DND-41 (cell line): ENCODE measurements around the gene RANBP3L.

Source experiments
- ATAC-seq: fragments of 200-7000 bp; cut with Tn5 transposase; 3 replicates; pipeline ENCODE4 v1.9.1; 2021; ENCODE audit warnings: low read depth; ENCODE audit not compliant: insufficient read depth
- DNase-seq: peaks from one replicate; pipeline ENCODE4 v3.0.0-alpha.2; 2020
- H2AFZ ChIP-seq: 2 replicates; pipeline ENCODE4 v1.6.0; 2012; ENCODE audit warnings: low read depth, low read length
- H3K27ac ChIP-seq: 2 replicates; pipeline ENCODE4 v1.5.1; 2012; ENCODE audit warnings: low read length, inconsistent platforms
- H3K27me3 ChIP-seq: fragments of 200-600 bp; sonication (generic); 2 replicates; pipeline ENCODE4 v1.6.0; 2012; ENCODE audit warnings: low read length, mild to moderate bottlenecking, inconsistent platforms; ENCODE audit not compliant: insufficient read depth, poor library complexity
- H3K36me3 ChIP-seq: 2 replicates; pipeline ENCODE4 v1.5.1; 2012; ENCODE audit warnings: low read length, inconsistent platforms; ENCODE audit not compliant: insufficient read depth
- H3K4me1 ChIP-seq: 2 replicates; pipeline ENCODE4 v1.5.1; 2012; ENCODE audit warnings: mild to moderate bottlenecking, low read length; ENCODE audit not compliant: insufficient read depth
- H3K4me2 ChIP-seq: 2 replicates; pipeline ENCODE4 v1.6.0; 2012; ENCODE audit warnings: mild to moderate bottlenecking, moderate library complexity, low read length, inconsistent platforms; ENCODE audit not compliant: insufficient read depth
- H3K4me3 ChIP-seq, 2 experiments: fragments of 200-600 bp in 1 of 2; shearing (Covaris generic) in 1 of 2; 2 replicates each; pipeline ENCODE4 v1.5.1; 2012 to 2016; ENCODE audit warnings: inconsistent platforms in 2 of 2, low read length in 2 of 2, mild to moderate bottlenecking in 2 of 2, low read depth in 1 of 2, moderate library complexity in 1 of 2
- H3K79me2 ChIP-seq: 2 replicates; pipeline ENCODE4 v1.6.0; 2012; ENCODE audit warnings: low read length, inconsistent platforms; ENCODE audit not compliant: insufficient read depth
- H3K9ac ChIP-seq: 2 replicates; pipeline ENCODE4 v1.6.0; 2012; ENCODE audit warnings: low read depth, mild to moderate bottlenecking, inconsistent platforms, low read length, moderate library complexity
- H3K9me3 ChIP-seq: 2 replicates; pipeline ENCODE4 v1.5.1; 2012; ENCODE audit warnings: low read length, moderate library complexity, mild to moderate bottlenecking, inconsistent platforms; ENCODE audit not compliant: insufficient read depth, severe bottlenecking
- H4K20me1 ChIP-seq: 2 replicates; pipeline ENCODE4 v1.6.0; 2012; ENCODE audit warnings: low read length; ENCODE audit not compliant: insufficient read depth
- CTCF ChIP-seq: IDR thresholded peaks from 2 replicates; pipeline ENCODE4 v1.5.1; 2012; ENCODE audit warnings: borderline replicate concordance, low read length, moderate library complexity, mild to moderate bottlenecking; ENCODE audit not compliant: poor library complexity, severe bottlenecking; ENCODE audit errors: extremely low read depth
- EZH2 ChIP-seq: IDR thresholded peaks from 3 replicates; pipeline ENCODE4 v1.6.1; 2012; ENCODE audit warnings: borderline replicate concordance, low read depth, mild to moderate bottlenecking, moderate library complexity, low read length, inconsistent platforms; ENCODE audit not compliant: severe bottlenecking

The RANBP3L gene

GRCh38 chr5:36279054-36279698 lies 22.5 kb downstream of the RANBP3L start:
- TF ChIP-seq CTCF (no peak), EZH2 (no peak)
- Histone ChIP-seq H3K36me3 (no peaks in the 10 kb centered on the region), H3K27me3 (peaks cover 43% of the 10 kb centered on the region), H2AFZ (no peak overlapping the region), H4K20me1 (no peaks in the 10 kb centered on the region), H3K4me3 (no peak overlapping the region), H3K4me1 (no peaks in the 10 kb centered on the region), H3K27ac (no peak overlapping the region), H3K9ac (no peak overlapping the region), H3K4me2 (no peak overlapping the region), H3K9me3 (no peaks in the 10 kb centered on the region), H3K79me2 (no peaks in the 10 kb centered on the region)
- ATAC-seq (no peak), DNase-seq (no peak)

GRCh38 chr5:36277521-36278176 lies 24.1 kb downstream of the RANBP3L start:
- ATAC-seq, result no peak
- DNase-seq, result no peak

GRCh38 chr5:36276864-36277263 lies 24.8 kb downstream of the RANBP3L start:
- Histone ChIP-seq H3K9ac (no peak overlapping the region), H3K9me3 (no peaks in the 10 kb centered on the region), H3K36me3 (no peaks in the 10 kb centered on the region), H4K20me1 (no peaks in the 10 kb centered on the region), H2AFZ (no peak overlapping the region), H3K4me1 (no peaks in the 10 kb centered on the region), H3K27ac (no peak overlapping the region), H3K27me3 (peaks cover 38% of the 10 kb centered on the region), H3K79me2 (no peaks in the 10 kb centered on the region), H3K4me3 (no peak overlapping the region), H3K4me2 (no peak overlapping the region)
- ATAC-seq (no peak), DNase-seq (no peak)
- TF ChIP-seq EZH2 (no peak), CTCF (no peak)

More at GRCh38 chr5:36277521-36278176, 24.1 kb downstream of the RANBP3L start:
- no peak overlapping the region for H2AFZ ChIP-seq
- H3K27me3 ChIP-seq, result peaks cover 45% of the 10 kb centered on the region
- H3K79me2 ChIP-seq, result no peaks in the 10 kb centered on the region
- H3K4me2 ChIP-seq, result no peak overlapping the region
- H3K36me3 ChIP-seq, result no peaks in the 10 kb centered on the region
- no peak overlapping the region for H3K4me3 ChIP-seq
- no peaks in the 10 kb centered on the region for H3K9me3 ChIP-seq
- no peaks in the 10 kb centered on the region for H3K4me1 ChIP-seq
- no peak overlapping the region for H3K27ac ChIP-seq
- TF ChIP-seq EZH2 (no peak), CTCF (no peak)
- no peak overlapping the region for H3K9ac ChIP-seq
- no peaks in the 10 kb centered on the region for H4K20me1 ChIP-seq
